CD4-positive, alpha-beta T cell (primary cell): ENCODE results near the gene EPHB1. TPM values are rescaled to one million over a fixed set of nuclear protein-coding genes. Genes with fewer than 3 reads are reported as not detected.

Experiments used
- ATAC-seq: fragments of 200-7000 bp; cut with Tn5 transposase; one replicate; pipeline ENCODE4 v1.10.0; 2022; ENCODE audit warnings: mild to moderate bottlenecking; ENCODE audit not compliant: poor library complexity
- CTCF ChIA-PET: fragments of 350-600 bp; sonication (Branson Sonifier 250); formaldehyde crosslinking; loops from one replicate; lab custom pipeline; 2021; ENCODE audit warnings: antibody characterized with exemption, inconsistent platforms; lab: Charles Lee
- POLR2A ChIA-PET: fragments of 350-600 bp; sonication (Branson Sonifier 250); formaldehyde crosslinking; loops from one replicate; lab custom pipeline; 2021; ENCODE audit warnings: antibody characterized with exemption, inconsistent platforms; lab: Charles Lee
- DNase-seq, 14 experiments: peaks; one replicate each; pipeline ENCODE4 v3.0.0-alpha.2; 2013 to 2020; ENCODE audit warnings: mixed read lengths in 2 of 14
- H3K27ac ChIP-seq, 2 donors: one replicate each; pipeline versions ENCODE4 v1.5.1 to v1.7.0; 2013; ENCODE audit warnings: low read length in 2 of 2, low read depth in 1 of 2, mild to moderate bottlenecking in 1 of 2
- H3K27me3 ChIP-seq, 2 experiments: 1 replicate in 1 of 2; 2 replicates in 1 of 2; pipeline versions ENCODE4 v1.6.1 to v1.7.0; 2013; ENCODE audit warnings: low read length in 2 of 2, control low read depth in 1 of 2, mild to moderate bottlenecking in 1 of 2, moderate library complexity in 1 of 2; ENCODE audit not compliant: insufficient read depth in 2 of 2, control insufficient read depth in 1 of 2
- H3K36me3 ChIP-seq: one replicate; pipeline ENCODE4 v1.6.1; 2013; ENCODE audit warnings: low read length, control low read depth; ENCODE audit not compliant: insufficient read depth
- H3K4me1 ChIP-seq: one replicate; pipeline ENCODE4 v1.6.1; 2013; ENCODE audit warnings: low read length, control low read depth; ENCODE audit not compliant: insufficient read depth
- H3K4me3 ChIP-seq: one replicate; pipeline ENCODE4 v1.5.1; 2013; ENCODE audit warnings: mild to moderate bottlenecking, low read length, moderate library complexity
- H3K9me3 ChIP-seq, 2 experiments: 1 replicate in 1 of 2; 2 replicates in 1 of 2; pipeline versions ENCODE4 v1.6.1 to v1.7.0; 2013; ENCODE audit warnings: low read length in 2 of 2, mild to moderate bottlenecking in 2 of 2, control low read depth in 1 of 2, moderate library complexity in 1 of 2; ENCODE audit not compliant: control insufficient read depth in 1 of 2, insufficient read depth in 1 of 2
- H3K27ac Mint-ChIP-seq: one replicate; pipeline ENCODE4 v1.8.0; 2020; ENCODE audit warnings: mixed read lengths
- H3K27me3 Mint-ChIP-seq: one replicate; pipeline ENCODE4 v1.8.0; 2021; ENCODE audit warnings: mixed read lengths
- H3K36me3 Mint-ChIP-seq: one replicate; pipeline ENCODE4 v1.8.0; 2021; ENCODE audit warnings: low read depth, mixed read lengths
- H3K4me1 Mint-ChIP-seq: one replicate; pipeline ENCODE4 v1.8.0; 2021; ENCODE audit warnings: low read depth, mixed read lengths
- H3K4me3 Mint-ChIP-seq: one replicate; pipeline ENCODE4 v1.8.0; 2020; ENCODE audit warnings: mild to moderate bottlenecking, mixed read lengths
- H3K9me3 Mint-ChIP-seq: one replicate; pipeline ENCODE4 v1.8.0; 2020; ENCODE audit warnings: mixed read lengths
- intact Hi-C, 2 experiments: fragments of 100-400 bp; cut with DNase I in 1 of 2; cut with micrococcal nuclease in 1 of 2; formaldehyde crosslinking; loops; one replicate each; pipeline versions ENCODE4 v1.15.1 to v1.9.0; 2023 to 2025; cut with DNase I, micrococcal nuclease
- total RNA-seq, 174 experiments: library from RNA in 2 of 174; stranded (reverse) in 2 of 174; gene quantifications; one replicate each; pipeline ENCODE4 v1.2.3 and lab custom pipeline; 2021 to 2026
- TF ChIP-seq, protein P1 (sequence below): fragments of 200-600 bp; IDR thresholded peaks from one replicate; pipeline ENCODE4 v1.8.0; 2022; ENCODE audit warnings: antibody characterized with exemption, mild to moderate bottlenecking

EPHB1 gene
- total RNA-seq, 2 experiments from 2014 or later, result 0.08 to 0.49 TPM

DNA sequence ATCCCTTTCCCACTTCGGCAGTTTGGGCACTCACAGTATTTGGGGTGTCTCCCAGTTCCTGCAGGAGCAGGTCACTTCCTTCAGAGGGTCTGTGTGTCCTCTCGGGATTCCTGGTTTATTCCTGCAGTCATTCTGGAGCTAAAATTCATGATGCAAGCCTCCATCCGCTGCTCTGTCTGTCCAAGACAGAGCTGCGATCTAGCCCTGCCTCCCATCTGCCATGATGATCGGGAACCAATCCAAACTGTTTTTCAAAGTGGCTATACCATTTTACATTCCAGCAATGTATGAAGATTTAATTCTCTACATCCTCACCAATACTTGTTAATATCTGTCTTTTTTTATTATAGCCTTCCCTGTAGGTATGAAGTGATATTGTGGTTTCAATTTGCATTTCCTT is 273.0 kb downstream of the EPHB1 start:
- peaks cover 0 to 13% of the 10 kb centered on the region in 2 experiments for H3K9me3 ChIP-seq
- Mint-ChIP-seq H3K27ac (no peak overlapping the region), H3K9me3 (peaks cover 14% of the 10 kb centered on the region), H3K4me1 (no peaks in the 10 kb centered on the region), H3K36me3 (no peaks in the 10 kb centered on the region), H3K27me3 (peaks cover 6% of the 10 kb centered on the region), H3K4me3 (no peak overlapping the region)
- H3K27me3 ChIP-seq, result no peaks in the 10 kb centered on the region
- H3K4me1 ChIP-seq, result no peaks in the 10 kb centered on the region
- DNase-seq (no peak), ATAC-seq (no peak)
- H3K27ac ChIP-seq, result no peak overlapping the region
- intact Hi-C loops, result no loop called here
- CTCF ChIA-PET, result no interaction called here
- TF ChIP-seq, protein P1, sequence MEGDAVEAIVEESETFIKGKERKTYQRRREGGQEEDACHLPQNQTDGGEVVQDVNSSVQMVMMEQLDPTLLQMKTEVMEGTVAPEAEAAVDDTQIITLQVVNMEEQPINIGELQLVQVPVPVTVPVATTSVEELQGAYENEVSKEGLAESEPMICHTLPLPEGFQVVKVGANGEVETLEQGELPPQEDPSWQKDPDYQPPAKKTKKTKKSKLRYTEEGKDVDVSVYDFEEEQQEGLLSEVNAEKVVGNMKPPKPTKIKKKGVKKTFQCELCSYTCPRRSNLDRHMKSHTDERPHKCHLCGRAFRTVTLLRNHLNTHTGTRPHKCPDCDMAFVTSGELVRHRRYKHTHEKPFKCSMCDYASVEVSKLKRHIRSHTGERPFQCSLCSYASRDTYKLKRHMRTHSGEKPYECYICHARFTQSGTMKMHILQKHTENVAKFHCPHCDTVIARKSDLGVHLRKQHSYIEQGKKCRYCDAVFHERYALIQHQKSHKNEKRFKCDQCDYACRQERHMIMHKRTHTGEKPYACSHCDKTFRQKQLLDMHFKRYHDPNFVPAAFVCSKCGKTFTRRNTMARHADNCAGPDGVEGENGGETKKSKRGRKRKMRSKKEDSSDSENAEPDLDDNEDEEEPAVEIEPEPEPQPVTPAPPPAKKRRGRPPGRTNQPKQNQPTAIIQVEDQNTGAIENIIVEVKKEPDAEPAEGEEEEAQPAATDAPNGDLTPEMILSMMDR, result no peak
- no peaks in the 10 kb centered on the region for H3K36me3 ChIP-seq
- H3K4me3 ChIP-seq, result no peak overlapping the region
- POLR2A ChIA-PET, result no interaction called here

DNA sequence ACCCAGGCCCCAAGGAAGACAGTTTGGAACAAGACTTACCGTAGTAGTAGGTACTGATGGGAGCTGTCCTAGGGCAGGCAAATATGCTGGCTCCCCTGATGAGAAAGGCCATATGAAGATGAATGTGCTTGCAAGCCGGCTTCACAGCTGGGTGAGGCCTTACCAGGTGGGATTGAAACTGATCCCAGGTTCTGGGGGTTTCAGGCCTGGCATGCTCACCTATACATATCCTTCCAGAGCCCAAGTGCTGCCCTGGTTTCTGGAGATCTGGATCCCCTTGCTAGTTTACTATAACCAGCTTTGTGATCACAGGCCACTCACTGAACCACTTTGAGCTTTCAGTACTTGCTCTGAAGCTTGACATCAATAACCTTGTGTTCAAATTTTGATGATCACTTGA is 274.3 kb downstream of the EPHB1 start:
- intact Hi-C loops, result no loop called here
- Mint-ChIP-seq H3K4me1 (no peaks in the 10 kb centered on the region), H3K27ac (no peak overlapping the region), H3K36me3 (no peaks in the 10 kb centered on the region), H3K27me3 (peaks cover 6% of the 10 kb centered on the region), H3K4me3 (no peak overlapping the region), H3K9me3 (peaks cover 8% of the 10 kb centered on the region)
- TF ChIP-seq, protein P1, result no peak
- DNase-seq, result no peak
- ATAC-seq, result no peak
- H3K27me3 ChIP-seq, result no peaks in the 10 kb centered on the region
- no peak overlapping the region for H3K4me3 ChIP-seq
- H3K4me1 ChIP-seq, result no peaks in the 10 kb centered on the region
- no peak overlapping the region for H3K27ac ChIP-seq
- H3K36me3 ChIP-seq, result no peaks in the 10 kb centered on the region
- POLR2A ChIA-PET, result interaction anchor here (0.6 kb wide), 1 partner anchor 18 kb away, joined by 3 read pairs; no protein-coding TSS in a partner anchor
- CTCF ChIA-PET, result no interaction called here
- peaks cover 0 to 13% of the 10 kb centered on the region in 2 experiments for H3K9me3 ChIP-seq

DNA sequence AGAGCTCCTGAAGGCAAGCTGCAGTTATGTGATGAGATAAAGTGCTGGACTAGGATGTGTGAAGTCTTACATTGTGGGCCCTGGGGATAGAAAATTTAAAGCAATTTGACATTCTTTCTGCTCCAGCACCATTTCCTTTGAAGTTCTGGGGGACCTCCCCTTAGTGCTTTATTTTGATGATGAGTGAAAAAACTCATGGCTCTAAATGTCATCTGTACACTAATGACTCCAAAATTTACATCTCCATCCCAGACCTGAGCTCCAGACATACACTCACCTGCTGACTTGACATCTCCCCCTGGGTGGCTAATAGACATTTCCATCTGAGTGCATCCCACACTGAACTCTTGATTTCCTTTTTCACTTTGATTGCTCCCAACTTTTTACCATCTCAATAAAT is 276.4 kb downstream of the EPHB1 start:
- H3K4me1 ChIP-seq, result no peaks in the 10 kb centered on the region
- Mint-ChIP-seq H3K4me3 (no peak overlapping the region), H3K4me1 (no peaks in the 10 kb centered on the region), H3K9me3 (peaks cover under 1% of the 10 kb centered on the region), H3K27ac (no peak overlapping the region), H3K27me3 (peaks cover 6% of the 10 kb centered on the region), H3K36me3 (no peaks in the 10 kb centered on the region)
- no peak for ATAC-seq
- H3K4me3 ChIP-seq, result no peak overlapping the region
- DNase-seq, result no peak
- TF ChIP-seq, protein P1, result no peak
- no peaks in the 10 kb centered on the region for H3K36me3 ChIP-seq
- intact Hi-C loops, result no loop called here
- no peak overlapping the region for H3K27ac ChIP-seq
- ChIA-PET POLR2A (no interaction called here), CTCF (no interaction called here)
- H3K27me3 ChIP-seq, result no peaks in the 10 kb centered on the region
- H3K9me3 ChIP-seq, result peaks cover 0 to 13% of the 10 kb centered on the region in 2 experiments
